GM23248 (cell line): Measurements from ENCODE around the gene THSD4. TPM values are rescaled to one million over a fixed set of nuclear protein-coding genes. Genes with fewer than 3 reads are reported as not detected.
A peak's percentile ranks its signal among the peaks of the same experiment; 100 is the strongest.

Source experiments
- DNase-seq: peaks from one replicate; pipeline ENCODE4 v3.0.0-alpha.2; 2015
- H2AFZ ChIP-seq: fragments of 200-600 bp; sonication (generic); 2 replicates; pipeline ENCODE4 v1.6.1; 2016; ENCODE audit warnings: antibody characterized with exemption
- H3F3A ChIP-seq: fragments of 200-600 bp; sonication (generic); 2 replicates; pipeline ENCODE4 v1.6.1; 2016; ENCODE audit warnings: mild to moderate bottlenecking, antibody characterized with exemption, mixed run types; ENCODE audit not compliant: insufficient read depth
- H3K27ac ChIP-seq: fragments of 200-600 bp; sonication (generic); 2 replicates; pipeline ENCODE4 v1.5.1; 2016; ENCODE audit warnings: mild to moderate bottlenecking
- H3K27me3 ChIP-seq: fragments of 200-600 bp; sonication (generic); replicated peaks from 2 replicates; pipeline ENCODE4 v1.6.1; 2016; ENCODE audit warnings: mild to moderate bottlenecking; ENCODE audit not compliant: insufficient read depth
- H3K36me3 ChIP-seq: fragments of 200-600 bp; sonication (generic); 2 replicates; pipeline ENCODE4 v1.6.1; 2016; ENCODE audit warnings: low read depth, mild to moderate bottlenecking
- H3K4me1 ChIP-seq: fragments of 200-600 bp; sonication (generic); 2 replicates; pipeline ENCODE4 v1.6.1; 2016; ENCODE audit warnings: mild to moderate bottlenecking; ENCODE audit not compliant: insufficient read depth
- H3K4me2 ChIP-seq: fragments of 200-600 bp; sonication (generic); one replicate; pipeline ENCODE4 v1.6.1; 2016; ENCODE audit warnings: mild to moderate bottlenecking; ENCODE audit not compliant: unreplicated experiment
- H3K4me3 ChIP-seq: fragments of 200-600 bp; sonication (generic); 2 replicates; pipeline ENCODE4 v1.5.1; 2016; ENCODE audit warnings: mild to moderate bottlenecking
- H3K79me2 ChIP-seq: fragments of 200-600 bp; sonication (generic); 2 replicates; pipeline ENCODE4 v1.6.1; 2016; ENCODE audit warnings: mild to moderate bottlenecking; ENCODE audit not compliant: insufficient read depth
- H3K9ac ChIP-seq: fragments of 200-600 bp; sonication (generic); 2 replicates; pipeline ENCODE4 v1.6.1; 2016; ENCODE audit warnings: mild to moderate bottlenecking
- H3K9me2 ChIP-seq: fragments of 200-600 bp; sonication (generic); 2 replicates; pipeline ENCODE4 v1.6.1; 2016; ENCODE audit warnings: mixed run types, mild to moderate bottlenecking, moderate library complexity; ENCODE audit not compliant: insufficient read depth
- H3K9me3 ChIP-seq: fragments of 200-600 bp; sonication (generic); one replicate; pipeline ENCODE4 v1.6.1; 2017; ENCODE audit warnings: low read depth
- H4K20me1 ChIP-seq: fragments of 200-600 bp; sonication (generic); 2 replicates; pipeline ENCODE4 v1.6.0; 2016; ENCODE audit not compliant: insufficient read depth
- EZH2 ChIP-seq: fragments of 200-600 bp; sonication (generic); IDR thresholded peaks from 2 replicates; pipeline ENCODE4 v1.6.1; 2018; ENCODE audit warnings: antibody characterized with exemption, mild to moderate bottlenecking; ENCODE audit not compliant: insufficient read depth, poor library complexity, severe bottlenecking
- EZH2phosphoT487 ChIP-seq: fragments of 200-600 bp; sonication (generic); IDR thresholded peaks from 2 replicates; pipeline ENCODE4 v1.6.1; 2018; ENCODE audit warnings: antibody characterized with exemption, moderate library complexity, mild to moderate bottlenecking, low read depth; ENCODE audit not compliant: insufficient read depth
- WGBS, 2 experiments: methylation state at CpG; one replicate each; pipeline ENCODE4 v1.1.6; 2015 to 2017; ENCODE audit warnings: low lambda C conversion rate in 2 of 2, low coverage in 1 of 2; ENCODE audit errors: missing lambda C conversion rate in 2 of 2; 5-methylcytosine and 5-hydroxymethylcytosine counted together
- in situ Hi-C: fragments of 300-500 bp; cut with MboI; formaldehyde crosslinking; loops from 2 replicates; pipeline ENCODE4 v1.15.0; 2020
- polyA plus RNA-seq: library from polyadenylated mRNA; unstranded; fragments of >200 nt; fragmentation: Nextera tagmentation; extraction: Ambion mirVana; gene quantifications from 2 replicates; pipeline ENCODE4 v1.2.1, GENCODE V29; 2016
- total RNA-seq: library from RNA; depleted of rRNA; stranded (reverse); fragments of >200 nt; shearing (Covaris generic); gene quantifications from 2 replicates; pipeline ENCODE4 v1.2.3, GENCODE V29; 2014

The THSD4 gene
- total and polyA plus RNA-seq, 2 experiments from 2014 or later = 14.2 to 58.9 TPM

DNA sequence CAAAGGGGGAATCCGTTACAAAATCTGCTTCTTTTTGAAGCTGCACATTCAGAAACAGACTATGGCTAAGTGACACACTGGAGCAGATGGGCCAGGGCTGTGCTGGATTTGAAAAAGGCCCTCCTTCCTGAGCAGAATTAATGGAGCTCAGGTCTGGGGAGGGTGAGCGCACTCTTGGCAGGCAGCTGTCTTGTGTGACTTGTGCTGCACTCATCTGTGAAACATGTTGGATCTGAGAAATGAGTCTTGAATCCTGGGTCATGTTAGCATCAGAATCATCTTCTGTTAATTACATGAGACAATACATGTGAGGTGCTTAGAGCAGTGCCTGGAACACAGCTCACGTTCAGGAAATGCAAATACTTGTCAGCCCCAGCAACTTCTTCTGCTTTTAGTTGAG, 219.6 kb downstream of the THSD4 start:
- no peaks in the 10 kb centered on the region for H3K9me2 ChIP-seq
- in situ Hi-C loops = no loop called here
- no peak overlapping the region for H3K9ac ChIP-seq
- no peaks in the 10 kb centered on the region for H3K79me2 ChIP-seq
- WGBS, 2 experiments = 84 to 86% methylated on average over 3 of the region's 3 CpGs
- H3K9me3 ChIP-seq = no peaks in the 10 kb centered on the region
- H3K4me1 ChIP-seq = peaks cover 28% of the 10 kb centered on the region
- peaks cover 29% of the 10 kb centered on the region for H3F3A ChIP-seq
- peak overlapping the region; percentile 43; the same call in 1 of the 2 replicates for H3K27ac ChIP-seq
- no peak overlapping the region for H2AFZ ChIP-seq
- DNase-seq = peak; percentile 45
- H3K27me3 ChIP-seq = no peaks in the 10 kb centered on the region
- no peaks in the 10 kb centered on the region; the same call in 1 of the 2 replicates for H3K36me3 ChIP-seq
- no peaks in the 10 kb centered on the region for H4K20me1 ChIP-seq
- H3K4me2 ChIP-seq = no peak overlapping the region
- H3K4me3 ChIP-seq = no peak overlapping the region
- TF ChIP-seq EZH2 = no peak
- TF ChIP-seq EZH2phosphoT487 = no peak

DNA sequence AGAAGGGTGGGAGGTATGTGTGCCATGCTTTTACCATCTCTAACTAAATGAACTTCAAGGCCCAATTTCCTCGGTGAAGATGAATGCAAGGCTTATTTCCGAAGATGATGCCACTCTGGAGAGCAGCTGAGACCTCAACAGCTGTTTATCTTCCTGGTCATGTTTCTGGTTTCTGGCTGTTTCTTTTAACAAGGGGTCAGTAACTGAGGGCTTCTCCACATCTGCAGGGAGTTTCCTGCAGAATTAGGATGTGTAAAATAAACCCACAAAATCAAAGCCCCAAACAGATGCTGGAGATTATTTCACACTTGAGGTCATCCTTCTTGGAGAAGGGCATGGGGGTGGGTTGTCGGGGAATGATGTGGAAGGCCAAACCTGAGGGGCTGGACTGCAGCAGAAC, 220.3 kb downstream of the THSD4 start:
- Histone ChIP-seq H3K36me3 (no peaks in the 10 kb centered on the region; the same call in 1 of the 2 replicates), H3K9me2 (no peaks in the 10 kb centered on the region), H3K4me1 (peaks cover 27% of the 10 kb centered on the region), H3K27me3 (no peaks in the 10 kb centered on the region), H3K4me3 (no peak overlapping the region), H2AFZ (no peak overlapping the region), H3K9me3 (no peaks in the 10 kb centered on the region), H3K9ac (no peak overlapping the region), H4K20me1 (no peaks in the 10 kb centered on the region), H3K4me2 (no peak overlapping the region), H3K79me2 (no peaks in the 10 kb centered on the region), H3F3A (peaks cover 29% of the 10 kb centered on the region), H3K27ac (no peak overlapping the region)
- TF ChIP-seq EZH2phosphoT487 (no peak), EZH2 (no peak)
- in situ Hi-C loops = no loop called here
- WGBS, 2 experiments = 95 to 97% methylated on average over 3 of the region's 3 CpGs
- no peak for DNase-seq

DNA sequence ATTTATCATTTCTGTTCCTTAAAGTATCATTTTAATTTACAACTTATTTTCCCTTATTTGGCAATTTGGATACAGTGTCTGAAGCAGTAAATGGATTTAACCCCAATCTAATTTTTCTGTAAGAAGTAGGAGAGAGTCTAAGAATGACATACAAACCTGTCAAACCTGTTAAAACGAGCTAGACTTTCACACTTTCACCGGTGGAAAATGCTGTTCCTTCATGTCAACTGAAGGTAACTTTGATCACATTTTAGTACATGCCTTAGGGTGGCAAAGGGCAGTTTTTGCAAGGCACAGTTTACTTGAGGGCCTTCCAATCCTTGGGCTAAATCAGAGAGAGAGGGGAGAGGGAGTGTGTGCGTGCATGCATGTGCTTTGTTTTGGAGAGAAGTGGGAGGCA, 221.4 kb downstream of the THSD4 start:
- no peak overlapping the region for H2AFZ ChIP-seq
- no peaks in the 10 kb centered on the region for H4K20me1 ChIP-seq
- H3K9ac ChIP-seq = no peak overlapping the region
- H3K9me2 ChIP-seq = no peaks in the 10 kb centered on the region
- TF ChIP-seq EZH2phosphoT487 (no peak), EZH2 (no peak)
- peaks cover 29% of the 10 kb centered on the region for H3F3A ChIP-seq
- H3K4me1 ChIP-seq = peaks cover 27% of the 10 kb centered on the region
- H3K9me3 ChIP-seq = no peaks in the 10 kb centered on the region
- H3K4me2 ChIP-seq = no peak overlapping the region
- 96 to 97% methylated on average over 3 of the region's 3 CpGs for WGBS, 2 experiments
- H3K27ac ChIP-seq = no peak overlapping the region
- in situ Hi-C loops = no loop called here
- no peak for DNase-seq
- H3K4me3 ChIP-seq = no peak overlapping the region
- H3K79me2 ChIP-seq = no peaks in the 10 kb centered on the region
- H3K27me3 ChIP-seq = no peaks in the 10 kb centered on the region
- no peaks in the 10 kb centered on the region; the same call in 1 of the 2 replicates for H3K36me3 ChIP-seq

DNA sequence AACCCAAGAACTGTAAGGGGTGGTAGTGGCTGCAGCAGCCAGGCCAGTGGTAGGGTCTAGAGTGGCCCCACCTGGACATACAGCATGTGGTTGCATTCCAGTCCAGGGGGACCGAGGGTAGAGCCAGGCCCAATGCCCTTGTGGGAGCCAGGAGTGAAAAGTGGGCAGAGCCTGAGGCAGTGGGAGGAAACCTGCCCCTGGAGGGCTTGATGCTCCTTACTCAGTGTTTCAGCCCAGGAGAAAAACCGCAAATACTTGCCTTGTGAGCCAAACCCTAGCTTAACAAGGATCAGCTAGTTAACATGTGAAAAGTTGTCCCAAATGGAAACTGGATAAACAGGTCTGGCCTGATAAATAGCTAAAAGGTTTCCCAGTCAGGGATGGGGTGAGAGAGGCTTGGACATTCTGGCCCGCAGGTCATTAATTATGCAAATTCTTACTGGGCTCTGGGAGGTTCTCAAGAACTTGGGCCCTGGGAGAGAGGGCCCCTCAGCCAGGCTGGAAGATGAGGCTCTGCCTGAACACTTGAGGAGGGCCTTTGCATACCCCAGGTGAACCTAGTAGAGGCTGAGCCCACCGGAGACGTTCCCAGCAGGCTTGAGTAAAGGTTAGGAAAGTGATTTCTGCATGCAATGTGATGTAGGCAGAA, 222.1 kb downstream of the THSD4 start:
- Histone ChIP-seq H3K9ac (no peak overlapping the region), H3K9me2 (no peaks in the 10 kb centered on the region), H3K4me3 (no peak overlapping the region), H3K36me3 (no peaks in the 10 kb centered on the region; the same call in 1 of the 2 replicates), H3K4me2 (no peak overlapping the region), H2AFZ (no peak overlapping the region), H3K9me3 (no peaks in the 10 kb centered on the region), H3K4me1 (peaks cover 27% of the 10 kb centered on the region), H3K27me3 (no peaks in the 10 kb centered on the region), H3K27ac (no peak overlapping the region), H3K79me2 (no peaks in the 10 kb centered on the region), H4K20me1 (no peaks in the 10 kb centered on the region), H3F3A (peaks cover 29% of the 10 kb centered on the region)
- 93 to 94% methylated on average over 5 of the region's 5 CpGs for WGBS, 2 experiments
- TF ChIP-seq EZH2 (no peak), EZH2phosphoT487 (no peak)
- in situ Hi-C loops = no loop called here
- DNase-seq = no peak

DNA sequence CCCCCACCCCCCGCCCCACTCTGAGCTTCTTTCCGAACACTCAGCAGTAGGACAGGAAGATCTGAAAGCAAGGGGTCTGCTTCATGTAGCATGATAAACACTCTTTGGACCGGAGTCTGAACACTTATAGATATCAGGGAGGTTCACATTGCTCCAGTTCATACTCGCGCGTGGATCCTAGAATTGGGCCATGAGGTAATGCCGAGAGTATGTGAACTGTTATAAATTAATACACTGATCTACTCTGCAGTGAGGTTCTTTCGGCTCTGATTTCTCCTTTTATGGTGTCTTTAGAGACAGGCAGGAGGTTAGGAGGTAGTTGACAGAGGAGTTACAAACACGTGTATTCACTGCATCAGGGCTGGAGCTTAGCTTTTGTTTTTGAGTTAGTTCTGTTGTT, 223.0 kb downstream of the THSD4 start:
- H3K36me3 ChIP-seq = no peaks in the 10 kb centered on the region; the same call in 1 of the 2 replicates

More for the DNA sequence above, 223.0 kb downstream of the THSD4 start:
- TF ChIP-seq EZH2 = no peak
- no peak for TF ChIP-seq EZH2phosphoT487
- 92% methylated on average over 9 of the region's 9 CpGs for WGBS, 2 experiments
- H2AFZ ChIP-seq = no peak overlapping the region
- DNase-seq = no peak
- H3K79me2 ChIP-seq = no peaks in the 10 kb centered on the region
- no peak overlapping the region for H3K27ac ChIP-seq
- H3K27me3 ChIP-seq = no peaks in the 10 kb centered on the region
- peaks cover 25% of the 10 kb centered on the region for H3F3A ChIP-seq
- H3K9ac ChIP-seq = no peak overlapping the region
- H3K4me1 ChIP-seq = peaks cover 22% of the 10 kb centered on the region
- in situ Hi-C loops = no loop called here
- H3K9me3 ChIP-seq = no peaks in the 10 kb centered on the region
- H3K4me3 ChIP-seq = no peak overlapping the region
- no peak overlapping the region for H3K4me2 ChIP-seq
- no peaks in the 10 kb centered on the region for H3K9me2 ChIP-seq
- H4K20me1 ChIP-seq = no peaks in the 10 kb centered on the region
